Neutrophil (primary cell): ENCODE measurements around the gene NPAS3.

Source experiments
- H3K27ac ChIP-seq: fragments of 200-600 bp; sonication (generic); 2 replicates; pipeline ENCODE4 v1.5.1; 2016; ENCODE audit warnings: mild to moderate bottlenecking, moderate library complexity
- H3K27me3 ChIP-seq: fragments of 200-600 bp; sonication (generic); 2 replicates; pipeline ENCODE4 v1.6.0; 2016; ENCODE audit warnings: mild to moderate bottlenecking
- H3K36me3 ChIP-seq: fragments of 200-600 bp; sonication (generic); 2 replicates; pipeline ENCODE4 v1.5.1; 2017
- H3K4me1 ChIP-seq, 2 experiments: fragments of 200-600 bp in 1 of 2; sonication (generic) in 1 of 2; 1 replicate in 1 of 2; 2 replicates in 1 of 2; pipeline versions ENCODE4 v1.5.1 to v1.6.1; 2013 to 2016; ENCODE audit warnings: low read depth in 1 of 2, low read length in 1 of 2, mild to moderate bottlenecking in 1 of 2, moderate library complexity in 1 of 2; ENCODE audit not compliant: control insufficient read depth in 1 of 2, insufficient read depth in 1 of 2
- H3K4me3 ChIP-seq, 2 experiments: fragments of 200-600 bp in 1 of 2; sonication (generic) in 1 of 2; 1 replicate in 1 of 2; 2 replicates in 1 of 2; pipeline ENCODE4 v1.5.1; 2013 to 2016; ENCODE audit warnings: low read depth in 1 of 2, low read length in 1 of 2, mild to moderate bottlenecking in 1 of 2, moderate library complexity in 1 of 2
- H3K9me3 ChIP-seq: fragments of 200-600 bp; sonication (generic); 2 replicates; pipeline ENCODE4 v1.5.1; 2016
- TF ChIP-seq, protein P1 (sequence below): fragments of 200-600 bp; sonication (generic); IDR thresholded peaks from 2 replicates; pipeline ENCODE4 v1.5.1; 2016; ENCODE audit warnings: antibody characterized with exemption

The NPAS3 gene

DNA sequence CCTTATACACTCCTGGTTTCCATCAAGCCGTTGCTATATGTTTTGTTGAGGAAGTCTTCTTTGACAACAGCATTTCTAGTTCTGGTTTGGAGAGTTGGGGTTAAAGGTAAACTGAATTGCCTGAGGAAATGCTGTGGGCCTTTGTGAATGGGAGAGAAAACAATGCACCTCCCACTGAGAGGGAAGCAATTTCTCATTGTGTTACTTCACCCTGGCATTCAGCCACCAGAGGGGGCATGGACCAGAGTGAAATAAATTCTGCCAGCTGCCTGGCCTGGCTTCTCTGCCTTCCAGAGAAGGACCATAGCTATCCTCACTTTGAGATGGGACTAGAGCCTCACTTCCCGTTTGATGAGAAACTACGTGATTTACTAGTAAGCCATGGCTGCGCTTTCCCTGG is 536.9 kb downstream of the NPAS3 start:
- H3K36me3 ChIP-seq = no peaks in the 10 kb centered on the region
- H3K9me3 ChIP-seq = no peaks in the 10 kb centered on the region
- no peaks in the 10 kb centered on the region for H3K4me1 ChIP-seq
- H3K4me3 ChIP-seq = no peak overlapping the region
- no peak overlapping the region for H3K27ac ChIP-seq
- TF ChIP-seq, protein P1, sequence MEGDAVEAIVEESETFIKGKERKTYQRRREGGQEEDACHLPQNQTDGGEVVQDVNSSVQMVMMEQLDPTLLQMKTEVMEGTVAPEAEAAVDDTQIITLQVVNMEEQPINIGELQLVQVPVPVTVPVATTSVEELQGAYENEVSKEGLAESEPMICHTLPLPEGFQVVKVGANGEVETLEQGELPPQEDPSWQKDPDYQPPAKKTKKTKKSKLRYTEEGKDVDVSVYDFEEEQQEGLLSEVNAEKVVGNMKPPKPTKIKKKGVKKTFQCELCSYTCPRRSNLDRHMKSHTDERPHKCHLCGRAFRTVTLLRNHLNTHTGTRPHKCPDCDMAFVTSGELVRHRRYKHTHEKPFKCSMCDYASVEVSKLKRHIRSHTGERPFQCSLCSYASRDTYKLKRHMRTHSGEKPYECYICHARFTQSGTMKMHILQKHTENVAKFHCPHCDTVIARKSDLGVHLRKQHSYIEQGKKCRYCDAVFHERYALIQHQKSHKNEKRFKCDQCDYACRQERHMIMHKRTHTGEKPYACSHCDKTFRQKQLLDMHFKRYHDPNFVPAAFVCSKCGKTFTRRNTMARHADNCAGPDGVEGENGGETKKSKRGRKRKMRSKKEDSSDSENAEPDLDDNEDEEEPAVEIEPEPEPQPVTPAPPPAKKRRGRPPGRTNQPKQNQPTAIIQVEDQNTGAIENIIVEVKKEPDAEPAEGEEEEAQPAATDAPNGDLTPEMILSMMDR = no peak
- no peaks in the 10 kb centered on the region for H3K27me3 ChIP-seq

DNA sequence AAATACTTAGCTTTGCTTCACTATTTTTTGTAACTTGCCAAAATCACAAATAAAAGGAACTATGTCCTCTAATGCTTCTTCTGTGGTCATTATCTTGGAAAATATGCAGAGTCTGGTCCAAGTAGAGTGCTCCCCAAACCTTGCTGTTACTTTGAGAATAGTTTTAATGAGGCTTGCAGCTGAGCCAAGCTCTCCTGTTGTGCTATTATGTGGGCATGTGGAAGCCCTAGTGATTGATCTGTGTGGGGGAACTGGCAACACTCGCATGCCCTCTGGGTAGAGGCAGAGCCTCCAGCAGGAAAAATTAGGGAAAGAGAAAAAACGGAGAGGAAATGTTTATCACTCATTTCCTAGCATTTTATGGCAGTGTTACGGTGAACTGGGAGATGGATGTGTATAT is 539.1 kb downstream of the NPAS3 start:
- Histone ChIP-seq H3K9me3 (no peaks in the 10 kb centered on the region), H3K36me3 (no peaks in the 10 kb centered on the region), H3K27ac (no peak overlapping the region), H3K27me3 (no peaks in the 10 kb centered on the region), H3K4me1 (no peaks in the 10 kb centered on the region), H3K4me3 (no peak overlapping the region)
- TF ChIP-seq, protein P1 = no peak

DNA sequence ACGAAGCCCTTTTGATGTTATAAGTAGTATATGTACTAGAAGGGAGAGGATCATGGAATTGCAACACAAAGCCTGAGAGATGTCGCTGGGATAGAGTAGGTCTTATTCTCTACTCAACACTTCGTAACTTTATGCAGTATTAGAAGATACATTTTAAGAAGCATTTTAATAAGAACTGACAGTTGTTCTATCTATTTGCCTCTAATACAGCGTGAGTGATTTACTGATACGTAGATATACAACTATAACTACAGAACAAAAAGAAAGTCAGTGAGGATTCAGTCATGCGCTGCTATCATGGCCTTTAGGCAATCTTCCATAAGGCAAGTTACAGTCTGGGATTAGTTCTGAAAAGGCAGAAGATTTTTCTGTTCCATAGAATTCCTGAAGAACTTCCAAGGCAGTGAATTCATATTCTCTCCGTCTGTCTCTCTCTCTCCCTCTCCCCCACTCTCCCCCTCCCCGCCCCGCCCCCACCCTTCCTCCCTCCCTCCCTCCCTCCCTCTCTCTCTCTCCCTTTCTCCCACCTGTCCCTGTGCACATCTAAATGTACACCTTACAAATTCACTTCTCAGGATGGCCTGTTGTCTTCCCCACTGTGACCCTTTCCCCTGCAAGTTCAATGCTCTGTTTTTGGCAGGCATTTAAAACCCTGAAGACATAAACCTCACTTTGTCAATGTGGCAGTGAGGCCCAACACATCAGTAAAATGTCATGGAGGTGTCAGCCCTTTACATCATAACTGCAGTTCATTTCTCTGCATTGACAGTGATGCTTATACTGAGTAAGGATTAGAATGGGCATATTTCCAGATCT is 541.6 kb downstream of the NPAS3 start:
- Histone ChIP-seq H3K4me1 (no peaks in the 10 kb centered on the region), H3K27me3 (peaks cover 10% of the 10 kb centered on the region), H3K27ac (no peak overlapping the region), H3K36me3 (no peaks in the 10 kb centered on the region), H3K9me3 (no peaks in the 10 kb centered on the region), H3K4me3 (no peak overlapping the region)
- TF ChIP-seq, protein P1 = no peak

DNA sequence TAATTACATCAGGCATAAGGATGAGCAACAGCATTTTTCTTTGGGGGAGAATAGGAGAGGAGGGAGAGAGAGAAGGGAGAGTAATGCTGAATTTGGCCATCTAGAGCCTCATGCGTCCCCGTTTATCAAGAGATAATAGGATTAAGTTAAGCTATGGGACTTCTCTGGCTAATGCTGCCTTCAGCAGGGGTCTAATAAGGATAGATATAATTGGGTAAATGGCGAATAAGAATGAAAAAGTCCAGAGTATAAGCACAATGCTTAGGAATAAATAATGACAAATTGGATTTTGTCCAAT is 542.2 kb downstream of the NPAS3 start:
- Histone ChIP-seq H3K4me1 (no peaks in the 10 kb centered on the region), H3K27me3 (peaks cover 10% of the 10 kb centered on the region), H3K4me3 (no peak overlapping the region), H3K9me3 (no peaks in the 10 kb centered on the region), H3K27ac (no peak overlapping the region), H3K36me3 (no peaks in the 10 kb centered on the region)
- TF ChIP-seq, protein P1 = no peak

DNA sequence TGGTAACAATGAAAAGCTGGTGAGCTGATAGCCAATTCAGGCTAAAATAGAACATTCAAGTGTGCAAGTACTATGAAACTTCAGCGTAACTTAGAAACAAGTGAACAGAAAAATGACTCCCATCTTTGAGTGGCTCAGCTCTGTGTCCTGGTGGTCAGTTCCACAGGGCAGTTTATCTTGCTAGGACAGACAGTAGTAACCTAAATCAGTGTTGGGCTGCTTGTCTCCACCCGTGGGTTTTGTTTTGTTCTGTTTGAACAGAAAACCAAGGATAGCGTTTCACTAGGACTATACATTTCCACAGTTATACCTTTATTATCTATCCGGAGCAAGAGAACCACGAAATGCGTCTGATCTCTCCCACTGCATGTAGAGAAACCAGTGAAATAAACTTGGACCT is 544.4 kb downstream of the NPAS3 start:
- Histone ChIP-seq H3K4me1 (no peaks in the 10 kb centered on the region), H3K4me3 (no peak overlapping the region), H3K36me3 (no peaks in the 10 kb centered on the region), H3K27me3 (peaks cover 10% of the 10 kb centered on the region), H3K9me3 (no peaks in the 10 kb centered on the region), H3K27ac (no peak overlapping the region)
- TF ChIP-seq, protein P1 = no peak

DNA sequence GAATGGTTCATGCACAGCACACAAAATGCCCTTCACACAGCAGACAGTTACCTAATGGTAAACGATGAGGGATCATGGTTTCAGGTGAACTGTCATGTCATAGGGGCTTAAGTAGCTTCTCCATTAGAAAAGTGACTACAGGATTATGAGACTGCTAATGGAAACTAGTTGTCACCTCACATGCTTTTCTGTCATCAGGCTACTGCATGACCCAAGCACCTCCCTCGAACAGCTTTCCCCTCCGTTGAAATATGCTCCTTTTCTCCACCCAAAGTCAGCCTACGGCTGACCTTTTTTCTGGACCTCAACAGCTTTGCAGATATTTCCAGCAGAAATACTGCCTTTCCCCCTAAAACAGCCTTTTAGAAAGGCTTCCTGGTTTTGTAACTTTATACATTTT is 544.9 kb downstream of the NPAS3 start:
- no peak overlapping the region for H3K27ac ChIP-seq
- H3K4me3 ChIP-seq = no peak overlapping the region
- TF ChIP-seq, protein P1 = no peak
- no peaks in the 10 kb centered on the region for H3K4me1 ChIP-seq
- H3K27me3 ChIP-seq = peaks cover 10% of the 10 kb centered on the region
- no peaks in the 10 kb centered on the region for H3K9me3 ChIP-seq
- no peaks in the 10 kb centered on the region for H3K36me3 ChIP-seq
